ENCODE data around the gene IQGAP2.

GRCh38 chr5:76745670-76746069 is 342.6 kb downstream of the IQGAP2 start:
- TF ChIP-seq RAD21 (IDR thresholded peaks at IDR 0.05; ENCODE audit: low read depth) (no peak), CREB1 (IDR thresholded peaks at IDR 0.05; ENCODE audit: low read depth) (no peak), TEAD4 (IDR thresholded peaks at IDR 0.05) (no peak), MAX (IDR thresholded peaks at IDR 0.05) (no peak), TAF1 (IDR thresholded peaks at IDR 0.05; ENCODE audit: low read depth) (no peak), YY1 (IDR thresholded peaks at IDR 0.05; ENCODE audit: low read depth) (no peak)
